Nephron (organoid): ENCODE data around the gene MAML2.

Source experiments
- H3K27ac Mint-ChIP-seq, 3 experiments: 2 replicates each; pipeline ENCODE4 v1.8.0; 2020; ENCODE audit warnings: mixed read lengths in 3 of 3, mild to moderate bottlenecking in 2 of 3, moderate library complexity in 1 of 3
- H3K27me3 Mint-ChIP-seq: 2 replicates; pipeline ENCODE4 v1.8.0; 2021; ENCODE audit warnings: low read depth, mild to moderate bottlenecking, moderate library complexity, mixed read lengths
- H3K36me3 Mint-ChIP-seq: 2 replicates; pipeline ENCODE4 v1.8.0; 2020; ENCODE audit warnings: low read depth, mixed read lengths
- H3K4me1 Mint-ChIP-seq: 2 replicates; pipeline ENCODE4 v1.8.0; 2020; ENCODE audit warnings: mixed read lengths
- H3K4me3 Mint-ChIP-seq, 3 experiments: 2 replicates each; pipeline ENCODE4 v1.8.0; 2020; ENCODE audit warnings: mild to moderate bottlenecking in 3 of 3, mixed read lengths in 3 of 3, moderate library complexity in 2 of 3
- H3K9me3 Mint-ChIP-seq: 2 replicates; pipeline ENCODE4 v1.8.0; 2020; ENCODE audit warnings: mixed read lengths
- CTCF ChIP-seq, 3 experiments: fragments of 200-600 bp; sonication (generic); IDR thresholded peaks; one replicate each; pipeline ENCODE4 v1.5.0; 2021; ENCODE audit warnings: antibody characterized with exemption in 3 of 3; ENCODE audit not compliant: unreplicated experiment in 3 of 3

MAML2 gene

GRCh38 chr11:96063053-96063452, 279.9 kb downstream of the MAML2 start:
- H3K4me1 Mint-ChIP-seq, result peaks cover 45% of the 10 kb centered on the region
- H3K9me3 Mint-ChIP-seq, result no peaks in the 10 kb centered on the region
- H3K4me3 Mint-ChIP-seq, result no peak overlapping the region
- no peak for TF ChIP-seq CTCF (IDR thresholded peaks at IDR 0.05; ENCODE audit: unreplicated experiment in 3 of 3)
- peaks cover under 1% of the 10 kb centered on the region for H3K36me3 Mint-ChIP-seq
- H3K27me3 Mint-ChIP-seq, result no peaks in the 10 kb centered on the region
- peak overlapping the region; percentile 44 to 94 (median 70) for H3K27ac Mint-ChIP-seq

- no peaks in the 10 kb centered on the region for H3K27me3 Mint-ChIP-seq
- no peaks in the 10 kb centered on the region for H3K9me3 Mint-ChIP-seq
- H3K27ac Mint-ChIP-seq, result peak overlapping the region; percentile 44 to 94 (median 70)
- H3K36me3 Mint-ChIP-seq, result no peaks in the 10 kb centered on the region
- H3K4me3 Mint-ChIP-seq, result no peak overlapping the region
- no peak for TF ChIP-seq CTCF (IDR thresholded peaks at IDR 0.05; ENCODE audit: unreplicated experiment in 3 of 3)
- H3K4me1 Mint-ChIP-seq, result peaks cover 40% of the 10 kb centered on the region
Observed at GRCh38 chr11:96062134-96062533, 280.9 kb downstream of the MAML2 start.

GRCh38 chr11:96061730-96062129, 281.3 kb downstream of the MAML2 start:
- Mint-ChIP-seq H3K27ac (peak overlapping the region; percentile 44 to 94 (median 70)), H3K9me3 (no peaks in the 10 kb centered on the region), H3K4me3 (no peak overlapping the region), H3K4me1 (peaks cover 38% of the 10 kb centered on the region), H3K36me3 (no peaks in the 10 kb centered on the region), H3K27me3 (no peaks in the 10 kb centered on the region)
- no peak for TF ChIP-seq CTCF (IDR thresholded peaks at IDR 0.05; ENCODE audit: unreplicated experiment in 3 of 3)

GRCh38 chr11:96061069-96061468, 281.9 kb downstream of the MAML2 start:
- Mint-ChIP-seq H3K4me1 (peaks cover 35% of the 10 kb centered on the region), H3K27me3 (no peaks in the 10 kb centered on the region), H3K4me3 (no peak overlapping the region), H3K36me3 (no peaks in the 10 kb centered on the region), H3K9me3 (no peaks in the 10 kb centered on the region), H3K27ac (peak overlapping the region; percentile 52 to 94 (median 70))
- no peak for TF ChIP-seq CTCF (IDR thresholded peaks at IDR 0.05; ENCODE audit: unreplicated experiment in 3 of 3)

GRCh38 chr11:96057502-96057901, 285.5 kb downstream of the MAML2 start:
- peak overlapping the region in 1 of 3 experiments; percentile 37 for H3K27ac Mint-ChIP-seq
- no peak for TF ChIP-seq CTCF (IDR thresholded peaks at IDR 0.05; ENCODE audit: unreplicated experiment in 3 of 3)
- H3K4me3 Mint-ChIP-seq, result no peak overlapping the region
- H3K9me3 Mint-ChIP-seq, result no peaks in the 10 kb centered on the region
- H3K27me3 Mint-ChIP-seq, result no peaks in the 10 kb centered on the region
- no peaks in the 10 kb centered on the region for H3K36me3 Mint-ChIP-seq
- peaks cover 59% of the 10 kb centered on the region for H3K4me1 Mint-ChIP-seq

GRCh38 chr11:96056576-96056975, 286.4 kb downstream of the MAML2 start:
- Mint-ChIP-seq H3K9me3 (no peaks in the 10 kb centered on the region), H3K4me3 (no peak overlapping the region)

More at GRCh38 chr11:96056576-96056975, 286.4 kb downstream of the MAML2 start:
- H3K36me3 Mint-ChIP-seq, result no peaks in the 10 kb centered on the region
- H3K4me1 Mint-ChIP-seq, result peaks cover 52% of the 10 kb centered on the region
- H3K27me3 Mint-ChIP-seq, result no peaks in the 10 kb centered on the region
- TF ChIP-seq CTCF (IDR thresholded peaks at IDR 0.05; ENCODE audit: unreplicated experiment in 3 of 3), result no peak
- peak overlapping the region in 1 of 3 experiments; percentile 21 for H3K27ac Mint-ChIP-seq
